GM23338 (cell line): ENCODE measurements around the gene ZNF595. TPM values are rescaled to one million over a fixed set of nuclear protein-coding genes. Genes with fewer than 3 reads are reported as not detected.
"Not testable (repeated sequence)": the region's sequence is repeated elsewhere in the genome, so short reads cannot be mapped to it uniquely, and the experiment has no call there.

Experiments
- ATAC-seq: fragments of 200-7000 bp; cut with Tn5 transposase; 3 replicates; pipeline ENCODE4 v1.9.1; 2020
- DNase-seq: peaks from one replicate; pipeline ENCODE4 v3.0.0-alpha.2; 2015; ENCODE audit warnings: low spot score
- H2AFZ ChIP-seq: fragments of 200-600 bp; sonication (generic); 2 replicates; pipeline ENCODE4 v1.8.0; 2016; ENCODE audit warnings: antibody characterized with exemption, mild to moderate bottlenecking, moderate library complexity
- H3F3A ChIP-seq: fragments of 200-600 bp; sonication (generic); replicated peaks from 2 replicates; pipeline ENCODE4 v1.8.0; 2017; ENCODE audit warnings: antibody characterized with exemption, mixed run types, low read depth
- H3K27ac ChIP-seq: fragments of 200-600 bp; sonication (generic); 2 replicates; pipeline ENCODE4 v1.6.1; 2016; ENCODE audit warnings: low read depth
- H3K27me3 ChIP-seq: fragments of 200-600 bp; sonication (generic); 2 replicates; pipeline ENCODE4 v1.8.0; 2016; ENCODE audit warnings: mild to moderate bottlenecking, mixed run types, moderate library complexity; ENCODE audit not compliant: insufficient read depth
- H3K36me3 ChIP-seq: fragments of 200-600 bp; sonication (generic); 2 replicates; pipeline ENCODE4 v1.8.0; 2016; ENCODE audit warnings: mild to moderate bottlenecking; ENCODE audit not compliant: insufficient read depth
- H3K4me1 ChIP-seq: fragments of 200-600 bp; sonication (generic); 2 replicates; pipeline ENCODE4 v1.8.0; 2016; ENCODE audit warnings: mild to moderate bottlenecking, moderate library complexity; ENCODE audit not compliant: insufficient read depth
- H3K4me2 ChIP-seq: fragments of 200-600 bp; sonication (generic); 2 replicates; pipeline ENCODE4 v1.7.1; 2017; ENCODE audit warnings: mixed run types
- H3K4me3 ChIP-seq: fragments of 200-600 bp; sonication (generic); 2 replicates; pipeline ENCODE4 v1.6.1; 2016; ENCODE audit warnings: mixed run types
- H3K79me2 ChIP-seq: fragments of 200-600 bp; sonication (generic); replicated peaks from 2 replicates; pipeline ENCODE4 v1.8.0; 2017; ENCODE audit warnings: mild to moderate bottlenecking; ENCODE audit not compliant: insufficient read depth
- H3K9me2 ChIP-seq: fragments of 200-600 bp; sonication (generic); 2 replicates; pipeline ENCODE4 v1.8.0; 2017; ENCODE audit not compliant: insufficient read depth
- H4K20me1 ChIP-seq: fragments of 200-600 bp; sonication (generic); replicated peaks from 2 replicates; pipeline ENCODE4 v1.8.0; 2017; ENCODE audit warnings: mild to moderate bottlenecking; ENCODE audit not compliant: insufficient read depth
- H3K27ac Mint-ChIP-seq: 2 replicates; pipeline ENCODE4 v1.8.0; 2020; ENCODE audit warnings: inconsistent platforms, mild to moderate bottlenecking, moderate library complexity, mixed read lengths
- H3K27me3 Mint-ChIP-seq: 3 replicates; pipeline ENCODE4 v1.8.0; 2022; ENCODE audit warnings: low read depth, mild to moderate bottlenecking, moderate library complexity, mixed read lengths, inconsistent platforms; ENCODE audit not compliant: insufficient read depth, poor library complexity
- H3K36me3 Mint-ChIP-seq: 3 replicates; pipeline ENCODE4 v1.8.0; 2021; ENCODE audit warnings: low read depth, mild to moderate bottlenecking, inconsistent platforms, moderate library complexity, mixed read lengths
- H3K4me1 Mint-ChIP-seq: 3 replicates; pipeline ENCODE4 v1.8.0; 2020; ENCODE audit warnings: mild to moderate bottlenecking, inconsistent platforms, mixed read lengths
- H3K4me3 Mint-ChIP-seq: 3 replicates; pipeline ENCODE4 v1.8.0; 2021; ENCODE audit warnings: moderate library complexity, mild to moderate bottlenecking, inconsistent platforms, mixed read lengths
- H3K9me3 Mint-ChIP-seq: 3 replicates; pipeline ENCODE4 v1.8.0; 2020; ENCODE audit warnings: moderate library complexity, mild to moderate bottlenecking, inconsistent platforms, mixed read lengths
- EZH2 ChIP-seq: fragments of 200-600 bp; sonication (generic); IDR thresholded peaks from one replicate; pipeline ENCODE4 v1.8.0; 2017; ENCODE audit warnings: antibody characterized with exemption, mild to moderate bottlenecking, low read depth; ENCODE audit not compliant: unreplicated experiment
- POLR2AphosphoS5 ChIP-seq: IDR thresholded peaks from 2 replicates; pipeline ENCODE4 v1.6.1; 2016; ENCODE audit warnings: antibody characterized with exemption, low read depth
- ZNF331 ChIP-seq: fragments of 250-450 bp; sonication (Bioruptor Pico); IDR thresholded peaks from 2 replicates; pipeline ENCODE4 v1.5.0; 2020; ENCODE audit warnings: low read depth, mild to moderate bottlenecking, moderate library complexity
- polyA plus RNA-seq: library from polyadenylated mRNA; unstranded; fragments of >200 nt; fragmentation: Nextera tagmentation; extraction: Ambion mirVana; gene quantifications from 2 replicates; pipeline ENCODE4 v1.2.1, GENCODE V29; 2016
- total RNA-seq: library from RNA; depleted of rRNA; stranded (reverse); fragments of >200 nt; shearing (Covaris generic); gene quantifications from 2 replicates; pipeline ENCODE4 v1.2.3, GENCODE V29; 2014
- TF ChIP-seq, protein P1 (sequence below): fragments of 250-450 bp; sonication (Bioruptor Pico); IDR thresholded peaks from 2 replicates; pipeline ENCODE4 v1.5.0; 2020; ENCODE audit warnings: mild to moderate bottlenecking, moderate library complexity

Gene ZNF595
- total and polyA plus RNA-seq, 2 experiments from 2014 or later: 23.2 to 31.7 TPM

DNA sequence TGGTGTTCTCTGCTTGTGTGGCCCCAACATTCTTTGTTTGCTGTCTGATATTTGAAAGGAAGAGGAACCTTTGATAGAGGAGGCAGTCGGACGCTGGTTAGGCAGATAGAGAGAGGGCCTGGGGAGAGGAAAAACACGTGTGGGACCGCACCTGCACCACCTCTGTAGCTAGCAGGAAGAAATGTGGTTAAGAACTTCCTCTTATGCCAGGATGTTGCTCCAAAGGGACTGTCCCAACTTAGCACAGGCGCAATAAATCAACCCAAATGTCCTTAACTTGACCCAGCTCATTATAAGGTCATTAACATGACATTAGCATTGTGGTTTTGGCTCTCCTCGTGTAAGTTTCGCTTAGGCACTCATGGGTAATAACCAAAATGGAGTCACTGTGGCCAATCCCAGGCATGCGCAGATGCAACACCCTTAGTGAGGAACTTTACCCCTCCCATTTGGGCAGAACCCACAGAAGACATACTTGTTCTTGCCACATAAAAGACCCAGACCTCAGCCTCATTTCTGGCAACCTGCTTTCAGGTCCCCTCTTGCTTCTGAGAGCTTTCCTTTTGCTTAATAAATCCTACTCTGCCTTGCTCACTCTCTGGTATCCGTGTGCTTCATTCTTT is 1.4 kb upstream of the ZNF595 start:
- not testable (repeated sequence) for H3K4me2 ChIP-seq, H3K4me1 ChIP-seq, DNase-seq, H2AFZ ChIP-seq, H3K36me3 ChIP-seq, H3K27ac Mint-ChIP-seq, H3K36me3 Mint-ChIP-seq, H3K79me2 ChIP-seq, H3K27me3 Mint-ChIP-seq, H4K20me1 ChIP-seq, H3F3A ChIP-seq, H3K9me2 ChIP-seq, H3K27ac ChIP-seq, H3K4me1 Mint-ChIP-seq, H3K4me3 Mint-ChIP-seq, H3K27me3 ChIP-seq, ATAC-seq, H3K4me3 ChIP-seq
- peaks cover 16% of the 10 kb centered on the region for H3K9me3 Mint-ChIP-seq

DNA sequence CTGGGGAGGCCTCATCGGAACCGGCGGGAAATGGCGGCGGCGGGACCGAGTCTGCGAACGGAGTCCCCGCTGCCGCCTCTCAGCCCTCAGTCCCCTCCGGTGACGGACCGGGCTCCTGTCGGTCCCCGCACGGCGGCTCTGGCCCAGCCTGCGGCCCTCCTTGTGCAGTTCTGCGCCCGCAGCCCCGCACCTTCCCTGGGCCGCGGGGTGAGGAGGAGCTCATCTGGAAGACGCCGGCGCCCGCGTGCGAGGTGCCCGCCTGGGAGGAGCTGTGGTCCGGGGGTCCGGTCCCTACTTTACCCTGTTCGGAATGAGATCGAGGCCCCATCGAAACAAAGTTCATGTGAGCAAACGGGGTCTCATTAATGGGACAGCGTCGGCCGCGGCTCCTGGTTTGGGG is 400 bp downstream of the ZNF595 start:
- not testable (repeated sequence) for H3K27ac ChIP-seq, H3K4me1 Mint-ChIP-seq, DNase-seq, H3K9me2 ChIP-seq, H3K79me2 ChIP-seq, H3K27ac Mint-ChIP-seq, H3F3A ChIP-seq, H3K36me3 ChIP-seq, H3K27me3 ChIP-seq, H2AFZ ChIP-seq, H3K4me2 ChIP-seq, H3K36me3 Mint-ChIP-seq, H3K4me3 Mint-ChIP-seq, H3K27me3 Mint-ChIP-seq, H3K4me1 ChIP-seq, H4K20me1 ChIP-seq
- H3K4me3 ChIP-seq: peak overlapping the region; percentile 50; the same call in 1 of the 2 replicates
- peak; percentile 22 for ATAC-seq
- H3K9me3 Mint-ChIP-seq: peaks cover 11% of the 10 kb centered on the region

DNA sequence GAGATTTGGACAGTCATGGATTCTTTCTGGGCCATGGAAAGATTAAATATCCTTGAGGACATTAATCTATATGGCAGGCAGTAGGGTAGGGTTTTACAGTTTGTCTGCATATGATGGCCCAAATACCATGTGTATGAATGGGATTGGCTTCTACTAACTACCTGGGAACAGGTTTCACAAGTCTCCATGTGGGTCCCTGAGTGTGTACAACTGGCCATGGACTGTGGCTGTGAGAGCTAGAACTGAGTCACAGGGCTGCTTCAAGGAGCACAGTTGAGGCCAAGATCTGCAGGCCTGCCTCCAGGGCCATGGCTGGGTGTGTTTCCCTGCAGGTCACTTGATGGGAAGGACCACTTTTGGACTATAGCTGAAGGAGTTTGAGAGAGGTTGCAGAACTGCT is 11.6 kb downstream of the ZNF595 start:
- peaks cover 28% of the 10 kb centered on the region for H3K36me3 Mint-ChIP-seq
- H3K4me2 ChIP-seq, H3F3A ChIP-seq, H3K27me3 Mint-ChIP-seq, H3K4me1 ChIP-seq, ATAC-seq, H3K9me2 ChIP-seq, H2AFZ ChIP-seq, H3K27ac ChIP-seq, H3K27me3 ChIP-seq, DNase-seq, H3K4me3 Mint-ChIP-seq, H3K27ac Mint-ChIP-seq, H4K20me1 ChIP-seq, H3K4me1 Mint-ChIP-seq, H3K4me3 ChIP-seq: not testable (repeated sequence)
- Histone ChIP-seq H3K36me3 (peaks cover 13% of the 10 kb centered on the region), H3K79me2 (peaks cover 19% of the 10 kb centered on the region)
- peaks cover 18% of the 10 kb centered on the region for H3K9me3 Mint-ChIP-seq

DNA sequence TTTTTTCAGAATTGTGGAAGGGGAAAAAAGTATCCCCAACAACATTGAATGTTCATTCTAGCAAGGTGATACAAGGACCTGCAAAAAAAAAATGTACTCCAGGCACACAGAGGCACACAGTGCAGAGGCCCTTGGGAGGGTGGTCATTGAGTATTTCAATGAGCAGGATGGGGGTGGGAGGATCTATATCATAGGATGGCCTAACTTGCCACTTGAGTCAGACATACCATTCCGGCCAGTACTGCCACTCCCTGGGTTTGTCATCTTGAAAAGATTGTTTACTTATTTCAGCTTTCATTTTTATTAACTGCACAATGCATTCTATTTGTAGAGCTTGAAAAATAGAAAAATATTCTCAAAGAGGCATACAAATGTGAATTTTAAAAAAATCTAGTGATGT is 18.7 kb downstream of the ZNF595 start:
- Histone ChIP-seq H2AFZ (no peak overlapping the region), H4K20me1 (0 out of 2 replicates have a peak, but pooled peaks cover 11% of the 10 kb centered on the region), H3K27ac (no peak overlapping the region), H3K27me3 (no peaks in the 10 kb centered on the region), H3K79me2 (peaks cover 84% of the 10 kb centered on the region), H3K9me2 (0 out of 2 replicates have a peak, but pooled peaks cover 11% of the 10 kb centered on the region), H3F3A (no peaks in the 10 kb centered on the region), H3K36me3 (peaks cover 38% of the 10 kb centered on the region), H3K4me1 (peaks cover 3% of the 10 kb centered on the region), H3K4me3 (no peak overlapping the region), H3K4me2 (no peak overlapping the region)
- Mint-ChIP-seq H3K4me3 (no peak overlapping the region), H3K36me3 (peaks cover 82% of the 10 kb centered on the region), H3K27ac (no peak overlapping the region), H3K4me1 (no peaks in the 10 kb centered on the region), H3K9me3 (peaks cover 81% of the 10 kb centered on the region), H3K27me3 (peaks cover 1% of the 10 kb centered on the region)
- DNase-seq: no peak
- no peak for ATAC-seq
- TF ChIP-seq, protein P1, sequence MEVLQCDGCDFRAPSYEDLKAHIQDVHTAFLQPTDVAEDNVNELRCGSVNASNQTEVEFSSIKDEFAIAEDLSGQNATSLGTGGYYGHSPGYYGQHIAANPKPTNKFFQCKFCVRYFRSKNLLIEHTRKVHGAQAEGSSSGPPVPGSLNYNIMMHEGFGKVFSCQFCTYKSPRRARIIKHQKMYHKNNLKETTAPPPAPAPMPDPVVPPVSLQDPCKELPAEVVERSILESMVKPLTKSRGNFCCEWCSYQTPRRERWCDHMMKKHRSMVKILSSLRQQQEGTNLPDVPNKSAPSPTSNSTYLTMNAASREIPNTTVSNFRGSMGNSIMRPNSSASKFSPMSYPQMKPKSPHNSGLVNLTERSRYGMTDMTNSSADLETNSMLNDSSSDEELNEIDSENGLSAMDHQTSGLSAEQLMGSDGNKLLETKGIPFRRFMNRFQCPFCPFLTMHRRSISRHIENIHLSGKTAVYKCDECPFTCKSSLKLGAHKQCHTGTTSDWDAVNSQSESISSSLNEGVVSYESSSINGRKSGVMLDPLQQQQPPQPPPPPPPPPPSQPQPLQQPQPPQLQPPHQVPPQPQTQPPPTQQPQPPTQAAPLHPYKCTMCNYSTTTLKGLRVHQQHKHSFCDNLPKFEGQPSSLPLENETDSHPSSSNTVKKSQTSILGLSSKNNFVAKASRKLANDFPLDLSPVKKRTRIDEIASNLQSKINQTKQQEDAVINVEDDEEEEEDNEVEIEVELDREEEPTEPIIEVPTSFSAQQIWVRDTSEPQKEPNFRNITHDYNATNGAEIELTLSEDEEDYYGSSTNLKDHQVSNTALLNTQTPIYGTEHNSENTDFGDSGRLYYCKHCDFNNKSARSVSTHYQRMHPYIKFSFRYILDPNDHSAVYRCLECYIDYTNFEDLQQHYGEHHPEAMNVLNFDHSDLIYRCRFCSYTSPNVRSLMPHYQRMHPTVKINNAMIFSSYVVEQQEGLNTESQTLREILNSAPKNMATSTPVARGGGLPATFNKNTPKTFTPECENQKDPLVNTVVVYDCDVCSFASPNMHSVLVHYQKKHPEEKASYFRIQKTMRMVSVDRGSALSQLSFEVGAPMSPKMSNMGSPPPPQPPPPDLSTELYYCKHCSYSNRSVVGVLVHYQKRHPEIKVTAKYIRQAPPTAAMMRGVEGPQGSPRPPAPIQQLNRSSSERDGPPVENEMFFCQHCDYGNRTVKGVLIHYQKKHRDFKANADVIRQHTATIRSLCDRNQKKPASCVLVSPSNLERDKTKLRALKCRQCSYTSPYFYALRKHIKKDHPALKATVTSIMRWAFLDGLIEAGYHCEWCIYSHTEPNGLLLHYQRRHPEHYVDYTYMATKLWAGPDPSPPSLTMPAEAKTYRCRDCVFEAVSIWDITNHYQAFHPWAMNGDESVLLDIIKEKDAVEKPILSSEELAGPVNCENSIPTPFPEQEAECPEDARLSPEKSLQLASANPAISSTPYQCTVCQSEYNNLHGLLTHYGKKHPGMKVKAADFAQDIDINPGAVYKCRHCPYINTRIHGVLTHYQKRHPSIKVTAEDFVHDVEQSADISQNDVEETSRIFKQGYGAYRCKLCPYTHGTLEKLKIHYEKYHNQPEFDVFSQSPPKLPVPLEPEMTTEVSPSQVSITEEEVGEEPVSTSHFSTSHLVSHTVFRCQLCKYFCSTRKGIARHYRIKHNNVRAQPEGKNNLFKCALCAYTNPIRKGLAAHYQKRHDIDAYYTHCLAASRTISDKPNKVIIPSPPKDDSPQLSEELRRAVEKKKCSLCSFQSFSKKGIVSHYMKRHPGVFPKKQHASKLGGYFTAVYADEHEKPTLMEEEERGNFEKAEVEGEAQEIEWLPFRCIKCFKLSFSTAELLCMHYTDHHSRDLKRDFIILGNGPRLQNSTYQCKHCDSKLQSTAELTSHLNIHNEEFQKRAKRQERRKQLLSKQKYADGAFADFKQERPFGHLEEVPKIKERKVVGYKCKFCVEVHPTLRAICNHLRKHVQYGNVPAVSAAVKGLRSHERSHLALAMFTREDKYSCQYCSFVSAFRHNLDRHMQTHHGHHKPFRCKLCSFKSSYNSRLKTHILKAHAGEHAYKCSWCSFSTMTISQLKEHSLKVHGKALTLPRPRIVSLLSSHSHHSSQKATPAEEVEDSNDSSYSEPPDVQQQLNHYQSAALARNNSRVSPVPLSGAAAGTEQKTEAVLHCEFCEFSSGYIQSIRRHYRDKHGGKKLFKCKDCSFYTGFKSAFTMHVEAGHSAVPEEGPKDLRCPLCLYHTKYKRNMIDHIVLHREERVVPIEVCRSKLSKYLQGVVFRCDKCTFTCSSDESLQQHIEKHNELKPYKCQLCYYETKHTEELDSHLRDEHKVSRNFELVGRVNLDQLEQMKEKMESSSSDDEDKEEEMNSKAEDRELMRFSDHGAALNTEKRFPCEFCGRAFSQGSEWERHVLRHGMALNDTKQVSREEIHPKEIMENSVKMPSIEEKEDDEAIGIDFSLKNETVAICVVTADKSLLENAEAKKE: no peak
- TF ChIP-seq POLR2AphosphoS5 (no peak), ZNF331 (CRISPR knock-in tag) (no peak), EZH2 (no peak)
